ENCODE results near the gene POLR2A.

DNA sequence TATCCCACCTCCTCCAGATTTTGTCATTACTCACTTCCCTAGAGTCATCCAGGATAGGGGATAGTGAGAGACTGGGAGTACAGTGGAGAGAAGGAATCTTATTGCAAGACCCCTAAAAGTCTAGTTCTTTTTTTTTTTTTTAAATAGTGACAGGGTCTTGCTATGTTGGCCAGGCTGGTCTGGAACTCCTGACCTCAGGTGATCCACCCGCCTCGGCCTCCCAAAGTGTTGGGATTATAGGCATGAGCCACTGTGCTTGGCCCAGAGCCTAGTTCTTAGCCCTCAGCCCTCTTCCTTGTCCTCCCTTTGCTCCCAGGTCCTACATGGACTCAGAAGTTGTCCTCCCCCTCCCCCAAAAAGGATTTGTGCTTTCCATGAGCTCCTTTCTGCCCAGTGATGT is 42.0 kb upstream of the POLR2A start:
- TF ChIP-seq, protein P1, sequence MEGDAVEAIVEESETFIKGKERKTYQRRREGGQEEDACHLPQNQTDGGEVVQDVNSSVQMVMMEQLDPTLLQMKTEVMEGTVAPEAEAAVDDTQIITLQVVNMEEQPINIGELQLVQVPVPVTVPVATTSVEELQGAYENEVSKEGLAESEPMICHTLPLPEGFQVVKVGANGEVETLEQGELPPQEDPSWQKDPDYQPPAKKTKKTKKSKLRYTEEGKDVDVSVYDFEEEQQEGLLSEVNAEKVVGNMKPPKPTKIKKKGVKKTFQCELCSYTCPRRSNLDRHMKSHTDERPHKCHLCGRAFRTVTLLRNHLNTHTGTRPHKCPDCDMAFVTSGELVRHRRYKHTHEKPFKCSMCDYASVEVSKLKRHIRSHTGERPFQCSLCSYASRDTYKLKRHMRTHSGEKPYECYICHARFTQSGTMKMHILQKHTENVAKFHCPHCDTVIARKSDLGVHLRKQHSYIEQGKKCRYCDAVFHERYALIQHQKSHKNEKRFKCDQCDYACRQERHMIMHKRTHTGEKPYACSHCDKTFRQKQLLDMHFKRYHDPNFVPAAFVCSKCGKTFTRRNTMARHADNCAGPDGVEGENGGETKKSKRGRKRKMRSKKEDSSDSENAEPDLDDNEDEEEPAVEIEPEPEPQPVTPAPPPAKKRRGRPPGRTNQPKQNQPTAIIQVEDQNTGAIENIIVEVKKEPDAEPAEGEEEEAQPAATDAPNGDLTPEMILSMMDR (IDR thresholded peaks at IDR 0.05): no peak
- TF ChIP-seq POLR2A (IDR thresholded peaks at IDR 0.05): no peak

Data from uterus (tissue), 2 donors.